NB4 (cell line): ENCODE data around the gene TRIM36.

Source experiments
- CTCF ChIP-seq: IDR thresholded peaks from one replicate; pipeline ENCODE4 v1.5.1; 2012; ENCODE audit warnings: low read depth, low read length
- TF ChIP-seq, protein P1 (sequence below): IDR thresholded peaks from 2 replicates; pipeline ENCODE4 v1.6.1; 2011; ENCODE audit warnings: low read depth, low read length

DNA sequence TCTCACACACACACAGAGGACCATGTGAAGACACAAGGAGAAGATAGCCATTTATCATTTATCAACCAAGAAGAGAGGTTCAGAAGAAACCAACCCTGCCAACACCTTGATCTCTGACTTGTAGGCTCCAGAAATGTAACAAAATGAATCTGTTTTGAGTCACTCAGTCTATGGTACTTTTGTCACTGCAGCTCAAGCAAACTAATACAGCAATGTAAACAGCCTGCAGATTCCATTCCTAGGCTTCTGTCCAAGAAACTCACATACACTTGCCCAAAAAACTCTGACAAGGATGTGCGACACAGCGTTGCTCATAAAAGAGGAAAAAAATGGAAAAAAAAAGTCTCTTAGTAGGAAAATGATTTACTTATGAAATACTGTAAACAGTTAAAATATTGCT is 33.4 kb downstream of the TRIM36 start:
- no peak for TF ChIP-seq CTCF
- TF ChIP-seq, protein P1, sequence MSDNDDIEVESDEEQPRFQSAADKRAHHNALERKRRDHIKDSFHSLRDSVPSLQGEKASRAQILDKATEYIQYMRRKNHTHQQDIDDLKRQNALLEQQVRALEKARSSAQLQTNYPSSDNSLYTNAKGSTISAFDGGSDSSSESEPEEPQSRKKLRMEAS: no peak
